ENCODE data around the gene TSPAN32.

DNA sequence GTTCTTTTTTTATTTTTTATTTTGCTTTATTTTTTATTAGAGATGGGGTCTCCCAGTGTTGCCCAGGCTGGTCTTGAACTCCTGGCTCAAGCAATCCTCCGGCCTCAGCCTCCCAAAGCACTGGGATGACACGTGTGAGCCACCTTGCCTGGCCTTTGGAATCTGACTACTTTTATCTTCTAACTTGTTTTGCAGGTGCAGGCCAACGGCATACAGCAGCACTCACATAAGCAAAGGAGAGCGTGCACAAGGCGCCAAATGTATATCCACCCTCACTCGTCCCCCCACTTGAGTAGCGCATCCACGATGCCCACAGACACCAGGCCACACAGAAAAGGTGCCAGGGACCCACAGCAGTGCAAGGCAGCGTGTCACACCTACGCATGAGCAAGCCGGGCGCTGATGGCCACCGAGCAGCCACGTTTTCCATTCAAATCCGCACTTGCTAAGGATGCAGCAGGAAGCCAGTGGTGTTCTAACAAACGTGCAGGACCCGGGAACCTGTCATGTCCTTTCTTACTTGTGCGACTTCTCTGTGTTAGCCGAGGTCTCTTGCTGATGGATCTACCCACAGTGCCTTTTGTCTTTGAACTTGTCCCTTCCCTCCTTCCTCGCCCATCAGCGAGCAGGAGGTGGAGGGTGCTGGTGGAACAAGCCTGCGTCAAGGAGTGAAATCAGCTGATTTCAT, 37.3 kb upstream of the TSPAN32 start:
- TF ChIP-seq, protein P1, sequence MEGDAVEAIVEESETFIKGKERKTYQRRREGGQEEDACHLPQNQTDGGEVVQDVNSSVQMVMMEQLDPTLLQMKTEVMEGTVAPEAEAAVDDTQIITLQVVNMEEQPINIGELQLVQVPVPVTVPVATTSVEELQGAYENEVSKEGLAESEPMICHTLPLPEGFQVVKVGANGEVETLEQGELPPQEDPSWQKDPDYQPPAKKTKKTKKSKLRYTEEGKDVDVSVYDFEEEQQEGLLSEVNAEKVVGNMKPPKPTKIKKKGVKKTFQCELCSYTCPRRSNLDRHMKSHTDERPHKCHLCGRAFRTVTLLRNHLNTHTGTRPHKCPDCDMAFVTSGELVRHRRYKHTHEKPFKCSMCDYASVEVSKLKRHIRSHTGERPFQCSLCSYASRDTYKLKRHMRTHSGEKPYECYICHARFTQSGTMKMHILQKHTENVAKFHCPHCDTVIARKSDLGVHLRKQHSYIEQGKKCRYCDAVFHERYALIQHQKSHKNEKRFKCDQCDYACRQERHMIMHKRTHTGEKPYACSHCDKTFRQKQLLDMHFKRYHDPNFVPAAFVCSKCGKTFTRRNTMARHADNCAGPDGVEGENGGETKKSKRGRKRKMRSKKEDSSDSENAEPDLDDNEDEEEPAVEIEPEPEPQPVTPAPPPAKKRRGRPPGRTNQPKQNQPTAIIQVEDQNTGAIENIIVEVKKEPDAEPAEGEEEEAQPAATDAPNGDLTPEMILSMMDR (IDR thresholded peaks at IDR 0.05) = no peak
- TF ChIP-seq ZFX (IDR thresholded peaks at IDR 0.05; ENCODE audit: borderline replicate concordance) = no peak
